Hepatocyte (in vitro differentiated cells): ENCODE measurements around the gene SCRT2. TPM values are rescaled to one million over a fixed set of nuclear protein-coding genes. Genes with fewer than 3 reads are reported as not detected.

Experiments used
- DNase-seq: peaks from one replicate; pipeline ENCODE4 v3.0.0-alpha.2; 2016; ENCODE audit warnings: low spot score
- H2AFZ ChIP-seq: fragments of 200-600 bp; sonication (generic); 2 replicates; pipeline ENCODE4 v1.6.0; 2016; ENCODE audit warnings: antibody characterized with exemption, mild to moderate bottlenecking
- H3K27ac ChIP-seq: fragments of 200-600 bp; sonication (generic); 2 replicates; pipeline ENCODE4 v1.5.1; 2016; ENCODE audit warnings: mild to moderate bottlenecking
- H3K27me3 ChIP-seq: fragments of 200-600 bp; sonication (generic); 2 replicates; pipeline ENCODE4 v1.6.1; 2016
- H3K36me3 ChIP-seq: fragments of 200-600 bp; sonication (generic); replicated peaks from 2 replicates; pipeline ENCODE4 v1.5.1; 2016; ENCODE audit warnings: low read depth; ENCODE audit not compliant: insufficient read depth
- H3K4me1 ChIP-seq: fragments of 200-600 bp; sonication (generic); 2 replicates; pipeline ENCODE4 v1.5.1; 2016; ENCODE audit warnings: mild to moderate bottlenecking, moderate library complexity; ENCODE audit not compliant: insufficient read depth
- H3K4me2 ChIP-seq: fragments of 200-600 bp; sonication (generic); 2 replicates; pipeline ENCODE4 v1.6.0; 2016
- H3K4me3 ChIP-seq: fragments of 200-600 bp; sonication (generic); 2 replicates; pipeline ENCODE4 v1.5.1; 2016; ENCODE audit warnings: mild to moderate bottlenecking
- H3K79me2 ChIP-seq: fragments of 200-600 bp; sonication (generic); 2 replicates; pipeline ENCODE4 v1.6.0; 2017; ENCODE audit warnings: mild to moderate bottlenecking
- H3K9me2 ChIP-seq: fragments of 200-600 bp; sonication (generic); replicated peaks from 2 replicates; pipeline ENCODE4 v1.6.0; 2017; ENCODE audit warnings: mild to moderate bottlenecking; ENCODE audit not compliant: insufficient read depth
- H3K9me3 ChIP-seq: fragments of 200-600 bp; sonication (generic); 2 replicates; pipeline ENCODE4 v1.5.1; 2016; ENCODE audit warnings: low read depth, mild to moderate bottlenecking
- H4K20me1 ChIP-seq: fragments of 200-600 bp; sonication (generic); 2 replicates; pipeline ENCODE4 v1.6.0; 2016; ENCODE audit warnings: mild to moderate bottlenecking; ENCODE audit not compliant: insufficient read depth, poor library complexity, severe bottlenecking
- EZH2 ChIP-seq: fragments of 200-600 bp; sonication (generic); IDR thresholded peaks from 2 replicates; pipeline ENCODE4 v1.6.1; 2016; ENCODE audit warnings: antibody characterized with exemption, mild to moderate bottlenecking, borderline replicate concordance
- EZH2phosphoT487 ChIP-seq: fragments of 200-600 bp; sonication (generic); IDR thresholded peaks from one replicate; pipeline ENCODE4 v1.6.1; 2018; ENCODE audit warnings: antibody characterized with exemption, mild to moderate bottlenecking, low read depth, moderate library complexity; ENCODE audit not compliant: unreplicated experiment, severe bottlenecking
- WGBS: methylation state at CpG from one replicate; pipeline ENCODE4 v1.1.6; 2016; ENCODE audit warnings: low lambda C conversion rate; ENCODE audit errors: missing lambda C conversion rate; 5-methylcytosine and 5-hydroxymethylcytosine counted together
- polyA plus RNA-seq: library from polyadenylated mRNA; unstranded; fragments of >200 nt; fragmentation: Nextera tagmentation; extraction: Ambion mirVana; gene quantifications from 2 replicates; pipeline ENCODE4 v1.2.1, GENCODE V29; 2016
- total RNA-seq: library from RNA; depleted of rRNA; stranded (reverse); fragments of >200 nt; gene quantifications from 2 replicates; pipeline ENCODE4 v1.2.3, GENCODE V29; 2014
- TF ChIP-seq, protein P1 (sequence below): fragments of 200-600 bp; sonication (generic); IDR thresholded peaks from 2 replicates; pipeline ENCODE4 v1.5.1; 2016; ENCODE audit warnings: antibody characterized with exemption, mild to moderate bottlenecking; ENCODE audit not compliant: poor library complexity

The SCRT2 gene
- total and polyA plus RNA-seq, 2 experiments from 2014 or later, result not detected

DNA sequence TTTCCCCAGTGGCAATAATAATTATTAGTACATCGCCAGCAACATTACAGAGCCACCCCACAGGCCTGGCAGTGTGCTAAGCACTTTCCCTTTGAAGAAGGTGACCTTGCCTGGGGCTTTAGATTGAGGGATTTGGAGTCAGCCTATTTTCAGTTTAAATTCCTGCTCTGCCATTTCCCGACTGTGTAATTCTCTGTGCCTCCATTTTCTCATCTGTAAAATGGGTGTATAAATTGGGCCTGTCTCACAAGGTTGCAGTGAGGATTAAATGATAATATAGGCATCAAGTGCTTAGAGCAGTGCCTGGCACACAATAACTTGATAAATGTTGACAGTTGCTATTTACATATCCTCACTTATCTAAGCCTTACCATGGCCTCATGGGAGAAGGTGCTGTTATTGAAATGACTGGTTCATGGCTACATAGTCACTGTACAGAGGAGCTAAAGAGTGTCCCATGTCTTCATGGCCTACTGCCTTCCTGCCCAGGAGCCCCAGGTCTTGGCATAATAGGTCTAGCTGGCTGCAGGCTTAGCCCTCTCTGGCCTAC is 5.1 kb upstream of the SCRT2 start:
- Histone ChIP-seq H3K9me2 (no peaks in the 10 kb centered on the region), H4K20me1 (peaks cover 4% of the 10 kb centered on the region), H3K4me3 (no peak overlapping the region), H3K36me3 (no peaks in the 10 kb centered on the region), H3K4me1 (peaks cover 7% of the 10 kb centered on the region), H3K9me3 (no peaks in the 10 kb centered on the region), H3K79me2 (no peaks in the 10 kb centered on the region), H3K27me3 (peaks cover 47% of the 10 kb centered on the region), H2AFZ (no peak overlapping the region), H3K4me2 (no peak overlapping the region), H3K27ac (no peak overlapping the region)
- 89% methylated on average over 2 of the region's 2 CpGs for WGBS
- TF ChIP-seq EZH2, result no peak
- no peak for TF ChIP-seq EZH2phosphoT487
- TF ChIP-seq, protein P1, sequence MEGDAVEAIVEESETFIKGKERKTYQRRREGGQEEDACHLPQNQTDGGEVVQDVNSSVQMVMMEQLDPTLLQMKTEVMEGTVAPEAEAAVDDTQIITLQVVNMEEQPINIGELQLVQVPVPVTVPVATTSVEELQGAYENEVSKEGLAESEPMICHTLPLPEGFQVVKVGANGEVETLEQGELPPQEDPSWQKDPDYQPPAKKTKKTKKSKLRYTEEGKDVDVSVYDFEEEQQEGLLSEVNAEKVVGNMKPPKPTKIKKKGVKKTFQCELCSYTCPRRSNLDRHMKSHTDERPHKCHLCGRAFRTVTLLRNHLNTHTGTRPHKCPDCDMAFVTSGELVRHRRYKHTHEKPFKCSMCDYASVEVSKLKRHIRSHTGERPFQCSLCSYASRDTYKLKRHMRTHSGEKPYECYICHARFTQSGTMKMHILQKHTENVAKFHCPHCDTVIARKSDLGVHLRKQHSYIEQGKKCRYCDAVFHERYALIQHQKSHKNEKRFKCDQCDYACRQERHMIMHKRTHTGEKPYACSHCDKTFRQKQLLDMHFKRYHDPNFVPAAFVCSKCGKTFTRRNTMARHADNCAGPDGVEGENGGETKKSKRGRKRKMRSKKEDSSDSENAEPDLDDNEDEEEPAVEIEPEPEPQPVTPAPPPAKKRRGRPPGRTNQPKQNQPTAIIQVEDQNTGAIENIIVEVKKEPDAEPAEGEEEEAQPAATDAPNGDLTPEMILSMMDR, result no peak
- DNase-seq, result no peak

DNA sequence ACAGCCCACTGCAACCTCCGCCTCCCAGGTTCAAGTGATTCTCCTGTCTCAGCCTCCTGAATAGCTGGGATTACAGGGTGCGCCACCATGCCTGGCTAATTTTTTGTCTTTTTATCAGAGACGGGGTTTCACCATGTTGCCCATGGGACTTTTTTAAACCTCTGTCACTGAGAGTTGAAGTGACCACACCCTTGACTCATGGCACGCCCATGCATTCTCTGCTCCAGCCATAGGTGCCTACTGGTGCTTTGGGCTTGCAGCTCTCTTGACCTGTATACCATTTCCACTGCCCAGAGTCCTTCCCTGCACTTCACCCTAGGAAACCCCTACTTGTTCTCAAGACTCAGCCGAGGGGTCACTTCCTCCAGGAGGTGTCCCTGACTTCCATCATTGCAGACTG is 2.4 kb upstream of the SCRT2 start:
- TF ChIP-seq EZH2phosphoT487, result no peak
- no peak for TF ChIP-seq EZH2
- TF ChIP-seq, protein P1, result no peak
- WGBS, result 90% methylated on average over 5 of the region's 5 CpGs
- no peak overlapping the region for H3K27ac ChIP-seq

DNA sequence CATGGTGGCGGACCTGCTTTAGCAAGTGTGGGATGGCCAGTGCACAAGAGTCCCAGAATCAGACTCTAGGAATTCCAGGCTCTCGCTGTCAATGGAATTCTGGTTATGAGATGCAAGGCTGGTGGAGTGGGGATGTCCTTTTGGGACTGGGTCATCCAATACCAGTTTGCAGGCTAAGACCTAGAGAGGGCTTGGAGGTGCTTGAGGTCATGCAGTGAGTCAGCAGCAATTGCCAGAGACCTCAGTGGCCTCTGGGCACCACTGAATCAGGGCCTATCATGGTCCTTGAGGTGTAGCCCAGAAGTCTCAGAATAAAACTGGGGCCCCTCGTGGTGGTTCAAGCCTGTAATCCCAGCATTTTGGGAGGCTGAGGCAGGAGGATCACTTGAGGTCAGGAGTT is 1.4 kb upstream of the SCRT2 start:
- H2AFZ ChIP-seq, result no peak overlapping the region

More for the DNA sequence above, 2.4 kb upstream of the SCRT2 start:
- Histone ChIP-seq H3K27me3 (peaks cover 69% of the 10 kb centered on the region), H4K20me1 (peaks cover 4% of the 10 kb centered on the region), H3K4me3 (no peak overlapping the region), H3K4me1 (peaks cover 8% of the 10 kb centered on the region), H3K79me2 (no peaks in the 10 kb centered on the region), H3K36me3 (no peaks in the 10 kb centered on the region), H3K9me3 (no peaks in the 10 kb centered on the region), H3K9me2 (no peaks in the 10 kb centered on the region), H3K4me2 (no peak overlapping the region), H2AFZ (no peak overlapping the region)
- DNase-seq, result no peak

More for the DNA sequence above, 1.4 kb upstream of the SCRT2 start:
- DNase-seq, result no peak
- Histone ChIP-seq H4K20me1 (peaks cover 4% of the 10 kb centered on the region), H3K4me2 (no peak overlapping the region), H3K27me3 (peaks cover 72% of the 10 kb centered on the region), H3K4me1 (peaks cover 8% of the 10 kb centered on the region), H3K4me3 (no peak overlapping the region), H3K79me2 (no peaks in the 10 kb centered on the region), H3K36me3 (no peaks in the 10 kb centered on the region), H3K9me2 (no peaks in the 10 kb centered on the region), H3K9me3 (no peaks in the 10 kb centered on the region), H3K27ac (no peak overlapping the region)
- TF ChIP-seq, protein P1, result no peak
- TF ChIP-seq EZH2 (no peak), EZH2phosphoT487 (no peak)
- 75% methylated on average over 3 of the region's 3 CpGs for WGBS
